Prostate gland (tissue), 2 donors: ENCODE results near the gene SLC4A3. TPM values are rescaled to one million over a fixed set of nuclear protein-coding genes. Genes with fewer than 3 reads are reported as not detected.
A peak's percentile ranks its signal among the peaks of the same experiment; 100 is the strongest.

Experiments used
- DNase-seq: peaks from one replicate; pipeline ENCODE4 v3.0.0-alpha.2; 2019; ENCODE audit warnings: low spot score
- H3K27ac ChIP-seq, 2 donors: fragments of 200-600 bp; sonication (generic); 2 replicates each; pipeline ENCODE4 v1.5.1; 2017 to 2019
- H3K27me3 ChIP-seq: fragments of 200-600 bp; sonication (generic); replicated peaks from 2 replicates; pipeline ENCODE4 v1.5.1; 2019; ENCODE audit not compliant: insufficient read depth
- H3K36me3 ChIP-seq, 2 donors: fragments of 200-600 bp; sonication (generic); 1 replicate in 1 of 2; 2 replicates in 1 of 2; pipeline versions ENCODE4 v1.5.1 to v1.8.1; 2017 to 2019
- H3K4me1 ChIP-seq: fragments of 200-600 bp; sonication (generic); replicated peaks from 2 replicates; pipeline ENCODE4 v1.5.1; 2019
- H3K4me3 ChIP-seq, 2 donors: fragments of 200-600 bp; sonication (generic); 2 replicates each; pipeline ENCODE4 v1.5.1; 2017 to 2019
- H3K9me3 ChIP-seq: fragments of 200-600 bp; sonication (generic); 2 replicates; pipeline ENCODE4 v1.5.1; 2017
- POLR2A ChIP-seq: fragments of 450-650 bp; IDR thresholded peaks from one replicate; pipeline ENCODE4 v1.6.1; 2016; ENCODE audit warnings: antibody characterized with exemption, mild to moderate bottlenecking
- POLR2AphosphoS5 ChIP-seq: sonication (generic); formaldehyde crosslinking; IDR thresholded peaks from one replicate; pipeline ENCODE4 v1.6.1; 2017; ENCODE audit warnings: antibody characterized with exemption
- WGBS: methylation state at CpG from one replicate; pipeline ENCODE4 v1.1.5; 2018; 5-methylcytosine and 5-hydroxymethylcytosine counted together
- intact Hi-C: fragments of 100-400 bp; cut with DNase I; formaldehyde crosslinking; loops from one replicate; pipeline ENCODE4 v1.14.2; 2022
- total RNA-seq, 2 donors: library from RNA; depleted of rRNA; stranded (reverse); fragments of >200 nt; gene quantifications; one replicate each; pipeline ENCODE4 v1.1.0, GENCODE V29; 2016
- TF ChIP-seq, protein P1 (sequence below), 4 experiments: fragments of 200-600 bp in 2 of 4; fragments of 450-650 bp in 2 of 4; sonication (generic) in 2 of 4; IDR thresholded peaks; 1 replicate in 3 of 4; 2 replicates in 1 of 4; pipeline ENCODE4 v1.5.1; 2016 to 2019; ENCODE audit warnings: antibody characterized with exemption in 4 of 4, mild to moderate bottlenecking in 2 of 4, moderate library complexity in 2 of 4

SLC4A3 gene
- total RNA-seq, 2 donors from 2014 or later: 7.6 to 44.6 TPM

DNA sequence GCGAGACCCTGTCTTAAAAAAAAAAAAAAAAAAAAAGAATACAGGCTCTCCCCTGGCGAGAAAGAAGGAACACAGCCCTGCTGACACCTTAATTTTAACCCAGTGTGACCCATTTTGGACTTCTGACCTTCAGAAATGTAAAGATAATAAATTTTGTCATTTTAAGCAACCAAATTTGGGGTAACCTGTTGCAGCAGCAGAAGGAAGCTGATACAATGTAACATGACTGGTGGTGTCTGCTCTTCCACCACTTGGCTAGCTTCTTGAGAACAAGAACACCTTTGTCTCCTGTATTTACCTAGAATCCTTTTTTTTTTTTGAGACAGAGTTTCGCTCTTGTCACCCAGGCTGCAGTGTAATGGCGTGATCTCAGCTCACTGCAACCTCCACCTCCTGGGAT, 36.3 kb upstream of the SLC4A3 start:
- no peaks in the 10 kb centered on the region for H3K4me1 ChIP-seq
- TF ChIP-seq POLR2AphosphoS5 (no peak), POLR2A (no peak)
- TF ChIP-seq, protein P1, sequence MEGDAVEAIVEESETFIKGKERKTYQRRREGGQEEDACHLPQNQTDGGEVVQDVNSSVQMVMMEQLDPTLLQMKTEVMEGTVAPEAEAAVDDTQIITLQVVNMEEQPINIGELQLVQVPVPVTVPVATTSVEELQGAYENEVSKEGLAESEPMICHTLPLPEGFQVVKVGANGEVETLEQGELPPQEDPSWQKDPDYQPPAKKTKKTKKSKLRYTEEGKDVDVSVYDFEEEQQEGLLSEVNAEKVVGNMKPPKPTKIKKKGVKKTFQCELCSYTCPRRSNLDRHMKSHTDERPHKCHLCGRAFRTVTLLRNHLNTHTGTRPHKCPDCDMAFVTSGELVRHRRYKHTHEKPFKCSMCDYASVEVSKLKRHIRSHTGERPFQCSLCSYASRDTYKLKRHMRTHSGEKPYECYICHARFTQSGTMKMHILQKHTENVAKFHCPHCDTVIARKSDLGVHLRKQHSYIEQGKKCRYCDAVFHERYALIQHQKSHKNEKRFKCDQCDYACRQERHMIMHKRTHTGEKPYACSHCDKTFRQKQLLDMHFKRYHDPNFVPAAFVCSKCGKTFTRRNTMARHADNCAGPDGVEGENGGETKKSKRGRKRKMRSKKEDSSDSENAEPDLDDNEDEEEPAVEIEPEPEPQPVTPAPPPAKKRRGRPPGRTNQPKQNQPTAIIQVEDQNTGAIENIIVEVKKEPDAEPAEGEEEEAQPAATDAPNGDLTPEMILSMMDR (IDR thresholded peaks at IDR 0.05): no peak
- H3K27ac ChIP-seq: no peak overlapping the region
- intact Hi-C loops: no loop called here
- no peaks in the 10 kb centered on the region for H3K9me3 ChIP-seq
- no peaks in the 10 kb centered on the region for H3K27me3 ChIP-seq
- DNase-seq: no peak
- H3K36me3 ChIP-seq: no peaks in the 10 kb centered on the region
- whole genome bisulfite sequencing: 69% methylated on average over 4 of the region's 4 CpGs
- H3K4me3 ChIP-seq: no peak overlapping the region

DNA sequence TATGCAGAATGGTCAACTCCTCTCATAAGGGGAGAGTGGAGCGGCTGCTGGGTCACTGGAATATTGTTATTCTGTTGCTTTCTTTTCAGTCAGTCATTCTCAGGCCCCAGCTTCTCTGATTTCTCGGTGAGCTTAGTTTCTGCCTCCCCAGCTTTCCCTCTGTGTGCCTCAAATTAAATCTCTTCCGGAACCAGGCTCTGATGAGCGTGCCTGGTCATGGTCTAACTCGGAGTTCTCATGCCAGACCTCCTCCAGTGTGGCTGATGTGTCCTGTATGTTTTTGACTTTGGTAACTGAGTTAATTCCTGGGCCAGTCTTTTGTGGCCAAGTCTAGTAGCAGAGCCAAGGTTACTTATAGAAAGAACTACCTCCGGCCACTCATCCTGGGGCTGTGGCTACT, 34.7 kb upstream of the SLC4A3 start:
- Histone ChIP-seq H3K9me3 (no peaks in the 10 kb centered on the region), H3K36me3 (no peaks in the 10 kb centered on the region), H3K27me3 (no peaks in the 10 kb centered on the region), H3K4me1 (no peaks in the 10 kb centered on the region), H3K27ac (no peak overlapping the region), H3K4me3 (no peak overlapping the region)
- 60% methylated on average over 6 of the region's 6 CpGs for WGBS
- DNase-seq: no peak
- intact Hi-C loops: no loop called here
- TF ChIP-seq, protein P1 (IDR thresholded peaks at IDR 0.05): no peak
- no peak for TF ChIP-seq POLR2AphosphoS5
- TF ChIP-seq POLR2A: no peak

DNA sequence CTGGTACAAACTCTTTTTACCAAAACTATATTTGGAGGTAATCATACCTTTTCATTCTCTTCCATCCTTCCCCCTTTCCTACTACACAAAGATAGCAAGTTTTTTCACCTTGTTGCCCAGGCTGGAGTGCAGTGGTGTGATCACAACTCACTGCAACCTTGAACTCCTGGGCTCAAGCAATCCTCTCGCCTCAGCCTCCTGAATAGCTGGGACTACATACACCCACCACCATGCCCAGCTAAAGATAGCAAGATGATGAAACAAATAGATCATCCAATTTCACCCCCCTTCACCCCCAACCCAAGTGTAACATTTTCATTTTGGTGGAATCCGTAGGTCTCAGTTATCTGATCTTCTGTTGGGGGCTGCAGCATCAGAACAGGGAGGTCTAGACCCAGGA, 34.3 kb upstream of the SLC4A3 start:
- no peak for DNase-seq
- intact Hi-C loops: no loop called here
- no peak overlapping the region for H3K27ac ChIP-seq
- H3K36me3 ChIP-seq: no peaks in the 10 kb centered on the region
- H3K27me3 ChIP-seq: no peaks in the 10 kb centered on the region
- no peaks in the 10 kb centered on the region for H3K4me1 ChIP-seq
- H3K9me3 ChIP-seq: no peaks in the 10 kb centered on the region
- 75% methylated on average over 2 of the region's 2 CpGs for WGBS
- H3K4me3 ChIP-seq: no peak overlapping the region
- TF ChIP-seq, protein P1 (IDR thresholded peaks at IDR 0.05): no peak
- TF ChIP-seq POLR2AphosphoS5 (no peak), POLR2A (no peak)

- Histone ChIP-seq H3K27me3 (no peaks in the 10 kb centered on the region), H3K9me3 (no peaks in the 10 kb centered on the region), H3K27ac (no peak overlapping the region), H3K36me3 (no peaks in the 10 kb centered on the region), H3K4me3 (no peak overlapping the region), H3K4me1 (no peaks in the 10 kb centered on the region)
- no peak for DNase-seq
- intact Hi-C loops: loop anchor here (5.0 kb wide), 1 partner anchor 53 kb away; the partner anchor contains the start of genes CHPF and TMEM198
- WGBS: 33% methylated on average over 3 of the region's 3 CpGs
- no peak for TF ChIP-seq POLR2A
- TF ChIP-seq POLR2AphosphoS5: no peak
- TF ChIP-seq, protein P1 (IDR thresholded peaks at IDR 0.05): no peak
Observed at GRCh38 chr2:219595256-219595655, 32.2 kb upstream of the SLC4A3 start.

GRCh38 chr2:219596954-219597551, 30.4 kb upstream of the SLC4A3 start:
- no peaks in the 10 kb centered on the region for H3K9me3 ChIP-seq
- peak overlapping the region; percentile 82 to 90 for H3K27ac ChIP-seq
- no peaks in the 10 kb centered on the region for H3K36me3 ChIP-seq
- H3K4me3 ChIP-seq: peak overlapping the region; percentile 50 to 66
- no peaks in the 10 kb centered on the region for H3K4me1 ChIP-seq
- WGBS: 8% methylated on average over 19 of the region's 19 CpGs
- TF ChIP-seq POLR2A (no peak), POLR2AphosphoS5 (no peak)
- TF ChIP-seq, protein P1 (IDR thresholded peaks at IDR 0.05): no peak
- no peaks in the 10 kb centered on the region for H3K27me3 ChIP-seq
- intact Hi-C loops: loop anchor here (5.0 kb wide), 1 partner anchor 55 kb away; the partner anchor contains the start of genes CHPF and TMEM198
- DNase-seq: no peak
